Stimulated activated CD8-positive, alpha-beta memory T cell treated with anti-CD3 and anti-CD28 coated beads, Interleukin-2, amount 100 ng/mL, for 48 hours (primary cell): ENCODE data around the gene TMEM120B.
"Not testable (repeated sequence)": the region's sequence is repeated elsewhere in the genome, so short reads cannot be mapped to it uniquely, and the experiment has no call there.

Experiments used
- DNase-seq, 2 donors: peaks; one replicate each; pipeline ENCODE4 v3.0.0-alpha.2; 2020; ENCODE audit warnings: low read depth in 2 of 2

The TMEM120B gene

GRCh38 chr12:121773011-121773777 is 60.6 kb downstream of the TMEM120B start:
- DNase-seq, result peak; percentile 68 to 70

- DNase-seq, result no peak
Measured at GRCh38 chr12:121774968-121775474, 62.5 kb downstream of the TMEM120B start.

- DNase-seq, result no peak
Measured at GRCh38 chr12:121775501-121775900, 62.9 kb downstream of the TMEM120B start.

GRCh38 chr12:121776190-121777098 is 63.9 kb downstream of the TMEM120B start:
- peak; percentile 91 to 94 for DNase-seq

- no peak for DNase-seq
Measured at GRCh38 chr12:121778567-121779421, 66.2 kb downstream of the TMEM120B start.

GRCh38 chr12:121779422-121779895 is 66.9 kb downstream of the TMEM120B start:
- DNase-seq, result no peak

GRCh38 chr12:121780429-121780828 is 67.9 kb downstream of the TMEM120B start:
- no peak for DNase-seq

GRCh38 chr12:121781484-121781997 is 69.0 kb downstream of the TMEM120B start:
- DNase-seq, result no peak

- no peak for DNase-seq
Measured at GRCh38 chr12:121781998-121782979, 69.7 kb downstream of the TMEM120B start.

- no peak for DNase-seq
Measured at GRCh38 chr12:121783766-121784165, 71.2 kb downstream of the TMEM120B start.

GRCh38 chr12:121784460-121784859 is 71.9 kb downstream of the TMEM120B start:
- DNase-seq, result no peak

- DNase-seq, result no peak
Measured at GRCh38 chr12:121786440-121786825, 73.9 kb downstream of the TMEM120B start.

- no peak for DNase-seq
Measured at GRCh38 chr12:121787063-121788025, 74.8 kb downstream of the TMEM120B start.

GRCh38 chr12:121788176-121788818 is 75.7 kb downstream of the TMEM120B start:
- no peak for DNase-seq

- no peak for DNase-seq
Measured at GRCh38 chr12:121789233-121789781, 76.8 kb downstream of the TMEM120B start.

GRCh38 chr12:121789800-121790728 is 77.5 kb downstream of the TMEM120B start:
- DNase-seq, result peak; percentile 89

- DNase-seq, result not testable (repeated sequence)
Measured at GRCh38 chr12:121790785-121791184, 78.2 kb downstream of the TMEM120B start.
